WTC11 (cell line): ENCODE data around the gene JADE3. TPM values are rescaled to one million over a fixed set of nuclear protein-coding genes. Genes with fewer than 3 reads are reported as not detected.

Experiments used
- ATAC-seq: fragments of 200-7000 bp; cut with Tn5 transposase; 2 replicates; pipeline ENCODE4 v1.10.0; 2021; ENCODE audit warnings: mild to moderate bottlenecking, moderate library complexity
- CTCF ChIA-PET: fragments of 300-600 bp; sonication (Branson Sonifier 250); formaldehyde crosslinking; loops from one replicate; lab custom pipeline; 2021; ENCODE audit warnings: antibody characterized with exemption; lab: Charles Lee
- POLR2A ChIA-PET: fragments of 350-600 bp; sonication (Branson Sonifier 250); formaldehyde crosslinking; loops from one replicate; lab custom pipeline; 2021; ENCODE audit warnings: antibody characterized with exemption; lab: Charles Lee
- DNase-seq: peaks from one replicate; pipeline ENCODE4 v3.0.0; 2021; ENCODE audit warnings: low spot score
- H3K27ac Mint-ChIP-seq: 2 replicates; pipeline ENCODE4 v1.8.0; 2021; ENCODE audit warnings: mixed read lengths
- H3K27me3 Mint-ChIP-seq: 2 replicates; pipeline ENCODE4 v1.8.0; 2021; ENCODE audit warnings: low read depth, mild to moderate bottlenecking, moderate library complexity, mixed read lengths
- H3K36me3 Mint-ChIP-seq: 2 replicates; pipeline ENCODE4 v1.8.0; 2021; ENCODE audit warnings: mixed read lengths
- H3K4me1 Mint-ChIP-seq: 2 replicates; pipeline ENCODE4 v1.8.0; 2022; ENCODE audit warnings: mixed read lengths
- H3K4me3 Mint-ChIP-seq: 2 replicates; pipeline ENCODE4 v1.8.0; 2021; ENCODE audit warnings: mild to moderate bottlenecking, moderate library complexity, mixed read lengths
- H3K9me3 Mint-ChIP-seq: 2 replicates; pipeline ENCODE4 v1.8.0; 2021; ENCODE audit warnings: mixed read lengths
- GABPB1 ChIP-seq: sonication (generic); formaldehyde crosslinking; IDR thresholded peaks from 2 replicates; pipeline ENCODE4 v1.8.1; 2023; ENCODE audit warnings: mild to moderate bottlenecking, missing genetic modification reagents
- ZNF512 ChIP-seq: sonication (generic); formaldehyde crosslinking; IDR thresholded peaks from 2 replicates; pipeline ENCODE4 v1.8.1; 2022; ENCODE audit warnings: missing genetic modification reagents, borderline replicate concordance
- ZNF671 ChIP-seq: fragments of 250-450 bp; sonication (Bioruptor Pico); IDR thresholded peaks from 2 replicates; pipeline ENCODE4 v1.8.0; 2021; ENCODE audit warnings: mild to moderate bottlenecking
- total RNA-seq: library from RNA; stranded (reverse); gene quantifications from 3 replicates; pipeline ENCODE4 v1.2.3, GENCODE V29; 2021
- TF ChIP-seq, protein P1 (sequence below): sonication (generic); formaldehyde crosslinking; IDR thresholded peaks from 2 replicates; pipeline ENCODE4 v1.8.0; 2022; ENCODE audit warnings: mild to moderate bottlenecking, missing genetic modification reagents
- TF ChIP-seq, protein P2 (sequence below): fragments of 250-450 bp; sonication (Bioruptor Pico); IDR thresholded peaks from 2 replicates; pipeline ENCODE4 v1.9.0; 2021; ENCODE audit warnings: mild to moderate bottlenecking, borderline replicate concordance
- TF ChIP-seq, protein P3 (sequence below): sonication (generic); formaldehyde crosslinking; IDR thresholded peaks from 2 replicates; pipeline ENCODE4 v1.8.0; 2023; ENCODE audit warnings: missing genetic modification reagents
- TF ChIP-seq, protein P4 (sequence below): sonication (generic); formaldehyde crosslinking; conservative IDR thresholded peaks from 2 replicates; pipeline ENCODE4 v1.8.1; 2022; ENCODE audit warnings: mild to moderate bottlenecking, missing genetic modification reagents
- TF ChIP-seq, protein P5 (sequence below): sonication (generic); formaldehyde crosslinking; IDR thresholded peaks from 2 replicates; pipeline ENCODE4 v1.8.1; 2023; ENCODE audit warnings: mild to moderate bottlenecking, moderate library complexity, missing genetic modification reagents
- TF ChIP-seq, protein P6 (sequence below): sonication (generic); formaldehyde crosslinking; IDR thresholded peaks from 2 replicates; pipeline ENCODE4 v1.8.1; 2023; ENCODE audit warnings: mild to moderate bottlenecking, missing genetic modification reagents

JADE3 gene
- total RNA-seq, 1 experiment from 2014 or later: 19.2 TPM

DNA sequence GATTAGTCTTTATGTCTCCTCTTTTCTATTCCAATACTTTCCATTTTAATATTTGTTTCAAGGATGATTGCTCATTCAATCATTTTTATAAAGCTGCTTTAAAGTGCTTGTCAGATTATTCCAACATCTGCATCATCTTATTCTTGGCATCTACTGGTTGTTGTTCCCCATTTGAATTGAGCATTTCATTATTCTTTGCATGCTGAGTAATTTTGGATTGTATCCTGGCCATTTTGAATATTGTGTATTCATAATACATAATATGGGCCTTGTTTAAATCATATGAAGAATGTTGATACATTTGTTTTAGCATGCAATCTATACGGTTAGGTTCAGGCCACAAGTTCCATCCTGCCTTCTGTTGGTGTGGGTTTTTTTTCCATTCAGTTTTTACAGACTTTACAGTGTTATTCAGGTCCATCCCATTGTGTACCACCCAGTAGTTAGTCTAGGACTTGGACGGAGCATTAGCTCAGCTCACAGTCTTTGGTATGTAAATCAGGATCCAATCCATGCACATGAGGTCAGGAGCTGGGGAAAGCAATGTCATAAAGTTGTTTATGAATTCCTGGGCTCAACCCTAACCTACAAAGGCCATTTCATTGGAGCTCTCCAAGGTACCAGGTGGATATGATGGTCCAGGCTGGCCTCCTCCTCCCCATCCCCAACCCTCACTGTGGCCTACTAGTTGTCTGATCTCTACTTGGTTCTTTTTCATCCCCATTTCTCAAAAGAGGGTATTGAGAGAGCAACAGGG, 186.3 kb downstream of the JADE3 start:
- DNase-seq (no peak), ATAC-seq (no peak)
- Mint-ChIP-seq H3K36me3 (no peaks in the 10 kb centered on the region), H3K27ac (no peak overlapping the region), H3K27me3 (no peaks in the 10 kb centered on the region), H3K4me3 (no peak overlapping the region), H3K4me1 (peaks cover 19% of the 10 kb centered on the region), H3K9me3 (peaks cover 11% of the 10 kb centered on the region)
- TF ChIP-seq, protein P1, sequence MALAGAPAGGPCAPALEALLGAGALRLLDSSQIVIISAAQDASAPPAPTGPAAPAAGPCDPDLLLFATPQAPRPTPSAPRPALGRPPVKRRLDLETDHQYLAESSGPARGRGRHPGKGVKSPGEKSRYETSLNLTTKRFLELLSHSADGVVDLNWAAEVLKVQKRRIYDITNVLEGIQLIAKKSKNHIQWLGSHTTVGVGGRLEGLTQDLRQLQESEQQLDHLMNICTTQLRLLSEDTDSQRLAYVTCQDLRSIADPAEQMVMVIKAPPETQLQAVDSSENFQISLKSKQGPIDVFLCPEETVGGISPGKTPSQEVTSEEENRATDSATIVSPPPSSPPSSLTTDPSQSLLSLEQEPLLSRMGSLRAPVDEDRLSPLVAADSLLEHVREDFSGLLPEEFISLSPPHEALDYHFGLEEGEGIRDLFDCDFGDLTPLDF (CRISPR knock-in tag): no peak
- no peak for TF ChIP-seq GABPB1
- no peak for TF ChIP-seq ZNF671 (CRISPR knock-in tag)
- ChIA-PET POLR2A (no interaction called here), CTCF (no interaction called here)

- CTCF ChIA-PET: no interaction called here
- no peak overlapping the region for H3K27ac Mint-ChIP-seq
- H3K27me3 Mint-ChIP-seq: no peaks in the 10 kb centered on the region
- H3K36me3 Mint-ChIP-seq: no peaks in the 10 kb centered on the region
- H3K4me1 Mint-ChIP-seq: peaks cover 16% of the 10 kb centered on the region
- DNase-seq: no peak
- peaks cover 11% of the 10 kb centered on the region for H3K9me3 Mint-ChIP-seq
- ATAC-seq: no peak
- TF ChIP-seq, protein P2, sequence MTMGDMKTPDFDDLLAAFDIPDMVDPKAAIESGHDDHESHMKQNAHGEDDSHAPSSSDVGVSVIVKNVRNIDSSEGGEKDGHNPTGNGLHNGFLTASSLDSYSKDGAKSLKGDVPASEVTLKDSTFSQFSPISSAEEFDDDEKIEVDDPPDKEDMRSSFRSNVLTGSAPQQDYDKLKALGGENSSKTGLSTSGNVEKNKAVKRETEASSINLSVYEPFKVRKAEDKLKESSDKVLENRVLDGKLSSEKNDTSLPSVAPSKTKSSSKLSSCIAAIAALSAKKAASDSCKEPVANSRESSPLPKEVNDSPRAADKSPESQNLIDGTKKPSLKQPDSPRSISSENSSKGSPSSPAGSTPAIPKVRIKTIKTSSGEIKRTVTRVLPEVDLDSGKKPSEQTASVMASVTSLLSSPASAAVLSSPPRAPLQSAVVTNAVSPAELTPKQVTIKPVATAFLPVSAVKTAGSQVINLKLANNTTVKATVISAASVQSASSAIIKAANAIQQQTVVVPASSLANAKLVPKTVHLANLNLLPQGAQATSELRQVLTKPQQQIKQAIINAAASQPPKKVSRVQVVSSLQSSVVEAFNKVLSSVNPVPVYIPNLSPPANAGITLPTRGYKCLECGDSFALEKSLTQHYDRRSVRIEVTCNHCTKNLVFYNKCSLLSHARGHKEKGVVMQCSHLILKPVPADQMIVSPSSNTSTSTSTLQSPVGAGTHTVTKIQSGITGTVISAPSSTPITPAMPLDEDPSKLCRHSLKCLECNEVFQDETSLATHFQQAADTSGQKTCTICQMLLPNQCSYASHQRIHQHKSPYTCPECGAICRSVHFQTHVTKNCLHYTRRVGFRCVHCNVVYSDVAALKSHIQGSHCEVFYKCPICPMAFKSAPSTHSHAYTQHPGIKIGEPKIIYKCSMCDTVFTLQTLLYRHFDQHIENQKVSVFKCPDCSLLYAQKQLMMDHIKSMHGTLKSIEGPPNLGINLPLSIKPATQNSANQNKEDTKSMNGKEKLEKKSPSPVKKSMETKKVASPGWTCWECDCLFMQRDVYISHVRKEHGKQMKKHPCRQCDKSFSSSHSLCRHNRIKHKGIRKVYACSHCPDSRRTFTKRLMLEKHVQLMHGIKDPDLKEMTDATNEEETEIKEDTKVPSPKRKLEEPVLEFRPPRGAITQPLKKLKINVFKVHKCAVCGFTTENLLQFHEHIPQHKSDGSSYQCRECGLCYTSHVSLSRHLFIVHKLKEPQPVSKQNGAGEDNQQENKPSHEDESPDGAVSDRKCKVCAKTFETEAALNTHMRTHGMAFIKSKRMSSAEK: no peak
- TF ChIP-seq, protein P3, sequence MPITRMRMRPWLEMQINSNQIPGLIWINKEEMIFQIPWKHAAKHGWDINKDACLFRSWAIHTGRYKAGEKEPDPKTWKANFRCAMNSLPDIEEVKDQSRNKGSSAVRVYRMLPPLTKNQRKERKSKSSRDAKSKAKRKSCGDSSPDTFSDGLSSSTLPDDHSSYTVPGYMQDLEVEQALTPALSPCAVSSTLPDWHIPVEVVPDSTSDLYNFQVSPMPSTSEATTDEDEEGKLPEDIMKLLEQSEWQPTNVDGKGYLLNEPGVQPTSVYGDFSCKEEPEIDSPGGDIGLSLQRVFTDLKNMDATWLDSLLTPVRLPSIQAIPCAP (CRISPR knock-in tag): no peak
- TF ChIP-seq, protein P4, sequence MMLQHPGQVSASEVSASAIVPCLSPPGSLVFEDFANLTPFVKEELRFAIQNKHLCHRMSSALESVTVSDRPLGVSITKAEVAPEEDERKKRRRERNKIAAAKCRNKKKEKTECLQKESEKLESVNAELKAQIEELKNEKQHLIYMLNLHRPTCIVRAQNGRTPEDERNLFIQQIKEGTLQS (CRISPR knock-in tag): no peak
- TF ChIP-seq ZNF512 (CRISPR knock-in tag): no peak
- TF ChIP-seq, protein P5, sequence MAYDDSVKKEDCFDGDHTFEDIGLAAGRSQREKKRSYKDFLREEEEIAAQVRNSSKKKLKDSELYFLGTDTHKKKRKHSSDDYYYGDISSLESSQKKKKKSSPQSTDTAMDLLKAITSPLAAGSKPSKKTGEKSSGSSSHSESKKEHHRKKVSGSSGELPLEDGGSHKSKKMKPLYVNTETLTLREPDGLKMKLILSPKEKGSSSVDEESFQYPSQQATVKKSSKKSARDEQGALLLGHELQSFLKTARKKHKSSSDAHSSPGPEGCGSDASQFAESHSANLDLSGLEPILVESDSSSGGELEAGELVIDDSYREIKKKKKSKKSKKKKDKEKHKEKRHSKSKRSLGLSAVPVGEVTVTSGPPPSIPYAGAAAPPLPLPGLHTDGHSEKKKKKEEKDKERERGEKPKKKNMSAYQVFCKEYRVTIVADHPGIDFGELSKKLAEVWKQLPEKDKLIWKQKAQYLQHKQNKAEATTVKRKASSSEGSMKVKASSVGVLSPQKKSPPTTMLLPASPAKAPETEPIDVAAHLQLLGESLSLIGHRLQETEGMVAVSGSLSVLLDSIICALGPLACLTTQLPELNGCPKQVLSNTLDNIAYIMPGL: no peak
- TF ChIP-seq, protein P6, sequence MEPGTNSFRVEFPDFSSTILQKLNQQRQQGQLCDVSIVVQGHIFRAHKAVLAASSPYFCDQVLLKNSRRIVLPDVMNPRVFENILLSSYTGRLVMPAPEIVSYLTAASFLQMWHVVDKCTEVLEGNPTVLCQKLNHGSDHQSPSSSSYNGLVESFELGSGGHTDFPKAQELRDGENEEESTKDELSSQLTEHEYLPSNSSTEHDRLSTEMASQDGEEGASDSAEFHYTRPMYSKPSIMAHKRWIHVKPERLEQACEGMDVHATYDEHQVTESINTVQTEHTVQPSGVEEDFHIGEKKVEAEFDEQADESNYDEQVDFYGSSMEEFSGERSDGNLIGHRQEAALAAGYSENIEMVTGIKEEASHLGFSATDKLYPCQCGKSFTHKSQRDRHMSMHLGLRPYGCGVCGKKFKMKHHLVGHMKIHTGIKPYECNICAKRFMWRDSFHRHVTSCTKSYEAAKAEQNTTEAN (CRISPR knock-in tag): no peak
- POLR2A ChIA-PET: no interaction called here
- H3K4me3 Mint-ChIP-seq: no peak overlapping the region
Measured at GRCh38 chrX:47101206-47101605, 189.0 kb downstream of the JADE3 start.

Other genes starting within 250 kb of the JADE3 start
- gene SLC9A7, start 153.3 kb upstream of the JADE3 start, total RNA-seq: 16.2 to 18.4 TPM (median 18.0 TPM) in 3 replicates
- gene RP2, start 75.4 kb upstream of the JADE3 start, total RNA-seq: 6.2 to 6.9 TPM (median 6.4 TPM) in 3 replicates
- 1.6 to 2.7 TPM (median 1.6 TPM) in 3 replicates for gene RGN, start 166.0 kb downstream of the JADE3 start, total RNA-seq
- 105 to 110 TPM (median 106 TPM) in 3 replicates for gene NDUFB11, start 232.3 kb downstream of the JADE3 start, total RNA-seq
- gene RBM10, start 232.8 kb downstream of the JADE3 start, total RNA-seq: 65.6 to 66.1 TPM (median 65.8 TPM) in 3 replicates